OCI-LY3 (cell line): Measurements from ENCODE around the gene DDX51.

Experiments used
- CTCF ChIP-seq: fragments of 200-600, 300-600 bp; sonication (generic); IDR thresholded peaks from 2 replicates; pipeline ENCODE4 v1.5.1; 2014; ENCODE audit warnings: antibody characterized with exemption, low read length, low read depth
- EZH2phosphoT487 ChIP-seq: fragments of 200-600 bp; shearing (Covaris generic); IDR thresholded peaks from 2 replicates; pipeline ENCODE4 v1.6.1; 2018; ENCODE audit warnings: antibody characterized with exemption, mixed run types, low read depth

- TF ChIP-seq CTCF (no peak), EZH2phosphoT487 (no peak)
Observed at GRCh38 chr12:132106921-132107320, 37.2 kb downstream of the DDX51 start.
